ENCODE data around the gene GRID1.
"Not testable (repeated sequence)": the region's sequence is repeated elsewhere in the genome, so short reads cannot be mapped to it uniquely, and the experiment has no call there.

Gene GRID1

GRCh38 chr10:85849315-85849714, 517.3 kb downstream of the GRID1 start:
- DNase-seq = no peak

GRCh38 chr10:85848756-85849155, 517.8 kb downstream of the GRID1 start:
- no peak for DNase-seq

GRCh38 chr10:85847085-85847484, 519.5 kb downstream of the GRID1 start:
- no peak for DNase-seq

GRCh38 chr10:85838660-85839059, 527.9 kb downstream of the GRID1 start:
- not testable (repeated sequence) for DNase-seq

GRCh38 chr10:85832988-85833387, 533.6 kb downstream of the GRID1 start:
- no peak for DNase-seq

- DNase-seq = no peak
Observed at GRCh38 chr10:85831422-85831821, 535.2 kb downstream of the GRID1 start.

- DNase-seq = no peak
Observed at GRCh38 chr10:85826377-85826776, 540.2 kb downstream of the GRID1 start.

- no peak for DNase-seq
Observed at GRCh38 chr10:85811405-85811804, 555.2 kb downstream of the GRID1 start.

- DNase-seq = no peak
Observed at GRCh38 chr10:85810674-85811073, 555.9 kb downstream of the GRID1 start.

GRCh38 chr10:85795460-85795859, 571.1 kb downstream of the GRID1 start:
- DNase-seq = no peak

GRCh38 chr10:85794553-85794952, 572.0 kb downstream of the GRID1 start:
- no peak for DNase-seq

- DNase-seq = no peak
Observed at GRCh38 chr10:85792533-85792858, 574.1 kb downstream of the GRID1 start.

- DNase-seq = no peak
Observed at GRCh38 chr10:85791818-85792532, 574.6 kb downstream of the GRID1 start.

GRCh38 chr10:85789982-85790789, 576.4 kb downstream of the GRID1 start:
- DNase-seq = no peak

- DNase-seq = no peak
Observed at GRCh38 chr10:85789125-85789524, 577.5 kb downstream of the GRID1 start.

GRCh38 chr10:85788570-85788969, 578.0 kb downstream of the GRID1 start:
- DNase-seq = no peak

GRCh38 chr10:85787881-85788280, 578.7 kb downstream of the GRID1 start:
- no peak for DNase-seq

- DNase-seq = no peak
Observed at GRCh38 chr10:85787393-85787792, 579.2 kb downstream of the GRID1 start.

- DNase-seq = no peak
Observed at GRCh38 chr10:85786401-85786899, 580.1 kb downstream of the GRID1 start.

- DNase-seq = no peak
Observed at GRCh38 chr10:85784792-85785191, 581.8 kb downstream of the GRID1 start.

- DNase-seq = no peak
Observed at GRCh38 chr10:85781404-85781803, 585.2 kb downstream of the GRID1 start.

- no peak for DNase-seq
Observed at GRCh38 chr10:85778074-85778473, 588.5 kb downstream of the GRID1 start.

- no peak for DNase-seq
Observed at GRCh38 chr10:85767891-85768290, 598.7 kb downstream of the GRID1 start.

GRCh38 chr10:85764108-85764507, 602.5 kb downstream of the GRID1 start:
- DNase-seq = no peak

All from activated T-cell treated with anti-CD3 and anti-CD28 coated beads, Interleukin-2, amount 50 U/mL, for 1 hour (primary cell).